HepG2 (cell line): Measurements from ENCODE around the gene SERPINB13.

ENCODE experiments used
- ATRX ChIP-seq: sonication (generic); formaldehyde crosslinking; IDR thresholded peaks from 2 replicates; pipeline ENCODE4 v1.4.0; 2020; ENCODE audit warnings: missing genetic modification reagents, borderline replicate concordance
- CTCF ChIP-seq: sonication (generic); formaldehyde crosslinking; IDR thresholded peaks from 2 replicates; pipeline ENCODE4 v1.5.0; 2020; ENCODE audit warnings: mild to moderate bottlenecking, missing genetic modification reagents, moderate library complexity
- FOSL1 ChIP-seq: sonication (generic); formaldehyde crosslinking; IDR thresholded peaks from 2 replicates; pipeline ENCODE4 v1.9.0; 2021; ENCODE audit warnings: missing genetic modification reagents, borderline replicate concordance
- POLR2A ChIP-seq, 2 experiments: IDR thresholded peaks; 2 replicates each; pipeline ENCODE4 v1.6.1; 2011; ENCODE audit warnings: low read depth in 2 of 2, low read length in 2 of 2, mild to moderate bottlenecking in 1 of 2, moderate library complexity in 1 of 2; ENCODE audit not compliant: insufficient read depth in 1 of 2
- ZNF3 ChIP-seq: IDR thresholded peaks from 2 replicates; pipeline ENCODE4 v1.7.0; 2017; ENCODE audit warnings: inconsistent platforms
- ZNF589 ChIP-seq: sonication (generic); formaldehyde crosslinking; conservative IDR thresholded peaks from 2 replicates; pipeline ENCODE4 v1.8.0; 2022; ENCODE audit warnings: mild to moderate bottlenecking, moderate library complexity, missing genetic modification reagents
- ZNF766 ChIP-seq: sonication (generic); formaldehyde crosslinking; IDR thresholded peaks from 2 replicates; pipeline ENCODE4 v1.5.0; 2020; ENCODE audit warnings: missing genetic modification reagents, borderline replicate concordance

- TF ChIP-seq ZNF766 (no peak), ATRX (CRISPR knock-in tag) (no peak), ZNF3 (CRISPR knock-in tag) (no peak), POLR2A (IDR thresholded peaks at IDR 0.05; ENCODE audit: insufficient read depth in 1 of 2, low read depth in 2 of 2, low read length in 2 of 2) (no peak), FOSL1 (no peak), CTCF (CRISPR knock-in tag) (no peak), ZNF589 (no peak)
Observed at GRCh38 chr18:63564021-63564420, 23.1 kb upstream of the SERPINB13 start.
